Thyroid gland (tissue), 4 donors: ENCODE data around the gene SAMD14.

Experiments used
- POLR2A ChIP-seq, 2 donors: fragments of 450-650 bp; IDR thresholded peaks; one replicate each; pipeline ENCODE4 v1.6.1; 2017; ENCODE audit warnings: antibody characterized with exemption in 2 of 2, mild to moderate bottlenecking in 2 of 2, moderate library complexity in 1 of 2
- TF ChIP-seq, protein P1 (sequence below), 6 experiments: fragments of 200-600 bp in 3 of 6; fragments of 450-650 bp in 3 of 6; sonication (generic) in 3 of 6; IDR thresholded peaks; one replicate each; pipeline ENCODE4 v1.5.1; 2016 to 2019; ENCODE audit warnings: antibody characterized with exemption in 6 of 6, mild to moderate bottlenecking in 2 of 6, inconsistent platforms in 1 of 6, moderate library complexity in 1 of 6

DNA sequence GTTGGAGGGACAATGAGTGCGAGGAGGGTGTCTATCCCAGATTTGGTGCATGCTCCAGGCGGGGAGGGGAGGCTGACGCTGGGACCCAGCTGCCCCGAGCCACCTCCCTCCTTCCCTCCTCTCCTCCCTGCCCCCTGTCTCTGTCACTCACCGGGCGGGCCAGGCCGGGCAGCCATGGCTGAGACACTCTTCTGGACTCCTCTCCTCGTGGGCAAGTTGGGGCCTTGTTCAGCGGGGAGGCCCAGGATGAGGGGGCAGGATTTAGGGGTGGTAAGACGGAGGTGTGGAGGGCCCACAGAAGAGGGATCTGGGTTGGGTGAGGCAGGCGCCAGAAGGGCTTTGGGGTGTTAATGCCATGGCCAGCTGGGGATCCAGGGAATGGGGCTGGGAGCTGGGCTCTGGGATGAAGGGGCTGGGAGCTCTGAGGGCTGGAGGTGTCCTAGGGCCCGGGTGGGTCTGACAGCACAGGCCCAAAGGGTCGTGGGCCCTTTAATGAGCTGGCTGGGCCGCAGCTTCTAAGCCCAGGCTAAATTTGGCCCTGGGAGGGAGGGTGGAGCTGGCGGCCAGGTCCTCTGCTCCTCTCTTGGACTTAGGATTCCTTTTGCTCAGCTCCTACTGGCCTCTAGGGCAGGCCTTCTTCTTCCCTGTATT, 36.0 kb upstream of the SAMD14 start, which contains the start of gene SGCA:
- TF ChIP-seq, protein P1, sequence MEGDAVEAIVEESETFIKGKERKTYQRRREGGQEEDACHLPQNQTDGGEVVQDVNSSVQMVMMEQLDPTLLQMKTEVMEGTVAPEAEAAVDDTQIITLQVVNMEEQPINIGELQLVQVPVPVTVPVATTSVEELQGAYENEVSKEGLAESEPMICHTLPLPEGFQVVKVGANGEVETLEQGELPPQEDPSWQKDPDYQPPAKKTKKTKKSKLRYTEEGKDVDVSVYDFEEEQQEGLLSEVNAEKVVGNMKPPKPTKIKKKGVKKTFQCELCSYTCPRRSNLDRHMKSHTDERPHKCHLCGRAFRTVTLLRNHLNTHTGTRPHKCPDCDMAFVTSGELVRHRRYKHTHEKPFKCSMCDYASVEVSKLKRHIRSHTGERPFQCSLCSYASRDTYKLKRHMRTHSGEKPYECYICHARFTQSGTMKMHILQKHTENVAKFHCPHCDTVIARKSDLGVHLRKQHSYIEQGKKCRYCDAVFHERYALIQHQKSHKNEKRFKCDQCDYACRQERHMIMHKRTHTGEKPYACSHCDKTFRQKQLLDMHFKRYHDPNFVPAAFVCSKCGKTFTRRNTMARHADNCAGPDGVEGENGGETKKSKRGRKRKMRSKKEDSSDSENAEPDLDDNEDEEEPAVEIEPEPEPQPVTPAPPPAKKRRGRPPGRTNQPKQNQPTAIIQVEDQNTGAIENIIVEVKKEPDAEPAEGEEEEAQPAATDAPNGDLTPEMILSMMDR (IDR thresholded peaks at IDR 0.05): no peak
- TF ChIP-seq POLR2A (IDR thresholded peaks at IDR 0.05): no peak
